OCI-LY7 (cell line): ENCODE measurements around the gene SPP2.

ENCODE experiments used
- CTCF ChIP-seq: fragments of 200-600 bp; sonication (generic); conservative IDR thresholded peaks from 2 replicates; pipeline ENCODE4 v1.5.1; 2014; ENCODE audit warnings: mild to moderate bottlenecking, antibody characterized with exemption, low read length, moderate library complexity, mixed read lengths
- EZH2phosphoT487 ChIP-seq: fragments of 200-600 bp; sonication (generic); IDR thresholded peaks from 2 replicates; pipeline ENCODE4 v1.6.1; 2018; ENCODE audit warnings: low read depth, borderline replicate concordance, mild to moderate bottlenecking, mixed run types, antibody characterized with exemption, low read length, moderate library complexity, mixed read lengths

DNA sequence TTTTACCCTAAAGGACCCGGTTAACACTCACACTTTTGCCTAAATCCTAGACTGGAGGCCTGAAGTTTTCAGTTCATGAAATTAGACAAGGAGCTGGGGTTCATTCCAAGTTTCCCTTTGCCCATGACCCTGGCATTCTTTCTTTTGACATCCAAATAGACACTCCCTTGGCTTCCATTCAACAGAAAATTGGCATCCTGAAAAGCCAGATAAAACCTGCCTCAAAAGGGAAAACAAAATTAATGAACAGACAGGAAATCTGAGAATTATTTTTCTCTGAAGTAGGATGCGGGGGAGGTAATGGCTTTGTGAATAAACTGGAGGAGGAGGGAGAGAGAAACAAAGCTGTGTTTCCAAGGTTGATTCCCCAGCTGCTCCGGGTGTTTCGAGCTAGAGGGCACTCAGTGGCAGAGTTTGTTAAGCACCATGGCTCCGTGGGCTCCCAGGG is 41.0 kb downstream of the SPP2 start:
- TF ChIP-seq EZH2phosphoT487 (no peak), CTCF (no peak)
